Gastroesophageal sphincter (tissue), 4 donors: ENCODE data around the gene PIGX. TPM values are rescaled to one million over a fixed set of nuclear protein-coding genes. Genes with fewer than 3 reads are reported as not detected.

Source experiments
- ATAC-seq: fragments of 150-250 bp; one replicate; pipeline ENCODE4 v1.9.1; 2016; ENCODE audit warnings: mild to moderate bottlenecking, moderate library complexity
- H3K27ac ChIP-seq, 4 donors: fragments of 200-600 bp; sonication (generic) in 3 of 4; 1 replicate in 3 of 4; 2 replicates in 1 of 4; pipeline ENCODE4 v1.5.1; 2016 to 2019
- H3K27me3 ChIP-seq: fragments of 200-600 bp; sonication (generic); one replicate; pipeline ENCODE4 v1.5.1; 2019
- H3K36me3 ChIP-seq, 2 donors: fragments of 200-600 bp; sonication (generic); one replicate each; pipeline ENCODE4 v1.5.1; 2019; ENCODE audit warnings: control low read depth in 1 of 2
- H3K4me1 ChIP-seq, 3 donors: fragments of 200-600 bp; sonication (generic); 1 replicate in 2 of 3; 2 replicates in 1 of 3; pipeline ENCODE4 v1.5.1; 2016 to 2019; ENCODE audit warnings: control low read depth in 2 of 3
- H3K4me3 ChIP-seq, 2 donors: fragments of 200-600 bp; sonication (generic); one replicate each; pipeline ENCODE4 v1.5.1; 2019; ENCODE audit warnings: mild to moderate bottlenecking in 1 of 2, moderate library complexity in 1 of 2
- H3K9me3 ChIP-seq, 3 donors: fragments of 200-600 bp; sonication (generic); one replicate each; pipeline ENCODE4 v1.5.1; 2017 to 2019; ENCODE audit warnings: control low read depth in 2 of 3
- EP300 ChIP-seq: sonication (generic); formaldehyde crosslinking; IDR thresholded peaks from one replicate; pipeline ENCODE4 v1.6.1; 2017; ENCODE audit warnings: antibody characterized with exemption, mild to moderate bottlenecking
- POLR2A ChIP-seq, 2 donors: fragments of 450-650 bp; IDR thresholded peaks; one replicate each; pipeline ENCODE4 v1.6.1; 2017; ENCODE audit warnings: antibody characterized with exemption in 2 of 2, mild to moderate bottlenecking in 2 of 2, moderate library complexity in 1 of 2
- POLR2AphosphoS5 ChIP-seq: sonication (generic); formaldehyde crosslinking; IDR thresholded peaks from one replicate; pipeline ENCODE4 v1.6.1; 2017; ENCODE audit warnings: antibody characterized with exemption
- WGBS, 2 donors: methylation state at CpG; one replicate each; pipeline ENCODE4 v1.1.5; 2018; ENCODE audit warnings: low coverage in 1 of 2; 5-methylcytosine and 5-hydroxymethylcytosine counted together
- total RNA-seq, 4 donors: library from RNA; depleted of rRNA; stranded (reverse); fragments of >200 nt; gene quantifications; one replicate each; pipeline ENCODE4 v1.1.0, GENCODE V29; 2016
- TF ChIP-seq, protein P1 (sequence below), 4 experiments: fragments of 200-600 bp in 2 of 4; fragments of 450-650 bp in 2 of 4; sonication (generic) in 1 of 4; IDR thresholded peaks; one replicate each; pipeline ENCODE4 v1.5.1; 2017 to 2019; ENCODE audit warnings: antibody characterized with exemption in 4 of 4, mild to moderate bottlenecking in 2 of 4, moderate library complexity in 2 of 4

The PIGX gene
- total RNA-seq, 4 donors from 2014 or later: 23.8 to 35.6 (median 30.4) TPM

DNA sequence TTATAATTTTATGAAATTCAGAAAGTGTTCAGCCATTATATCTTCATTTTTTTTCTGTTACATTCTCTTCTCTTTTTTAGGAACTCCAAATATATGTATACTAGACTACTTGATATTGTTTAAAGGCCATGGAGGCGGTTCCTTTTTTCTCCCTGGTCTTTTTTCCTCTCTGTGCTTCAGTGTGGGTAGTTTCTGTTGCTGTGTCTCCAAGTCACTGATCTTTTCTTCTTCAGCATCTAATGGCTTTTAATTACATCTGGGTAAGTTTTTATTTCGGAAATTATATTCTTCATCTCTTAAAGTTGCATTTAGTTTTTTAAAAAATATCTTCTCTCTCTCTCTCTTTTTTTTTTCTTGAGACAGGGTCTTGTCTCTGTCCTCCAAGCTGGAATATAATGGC lies 8.9 kb downstream of the PIGX start:
- Histone ChIP-seq H3K4me1 (no peaks in the 10 kb centered on the region), H3K27me3 (no peaks in the 10 kb centered on the region), H3K36me3 (peaks cover 0 to 24% of the 10 kb centered on the region in 2 donors), H3K27ac (no peak overlapping the region), H3K9me3 (no peaks in the 10 kb centered on the region), H3K4me3 (no peak overlapping the region)
- 44 to 92% methylated on average over 2 of the region's 2 CpGs for WGBS, 2 donors
- ATAC-seq: no peak
- TF ChIP-seq EP300: no peak

DNA sequence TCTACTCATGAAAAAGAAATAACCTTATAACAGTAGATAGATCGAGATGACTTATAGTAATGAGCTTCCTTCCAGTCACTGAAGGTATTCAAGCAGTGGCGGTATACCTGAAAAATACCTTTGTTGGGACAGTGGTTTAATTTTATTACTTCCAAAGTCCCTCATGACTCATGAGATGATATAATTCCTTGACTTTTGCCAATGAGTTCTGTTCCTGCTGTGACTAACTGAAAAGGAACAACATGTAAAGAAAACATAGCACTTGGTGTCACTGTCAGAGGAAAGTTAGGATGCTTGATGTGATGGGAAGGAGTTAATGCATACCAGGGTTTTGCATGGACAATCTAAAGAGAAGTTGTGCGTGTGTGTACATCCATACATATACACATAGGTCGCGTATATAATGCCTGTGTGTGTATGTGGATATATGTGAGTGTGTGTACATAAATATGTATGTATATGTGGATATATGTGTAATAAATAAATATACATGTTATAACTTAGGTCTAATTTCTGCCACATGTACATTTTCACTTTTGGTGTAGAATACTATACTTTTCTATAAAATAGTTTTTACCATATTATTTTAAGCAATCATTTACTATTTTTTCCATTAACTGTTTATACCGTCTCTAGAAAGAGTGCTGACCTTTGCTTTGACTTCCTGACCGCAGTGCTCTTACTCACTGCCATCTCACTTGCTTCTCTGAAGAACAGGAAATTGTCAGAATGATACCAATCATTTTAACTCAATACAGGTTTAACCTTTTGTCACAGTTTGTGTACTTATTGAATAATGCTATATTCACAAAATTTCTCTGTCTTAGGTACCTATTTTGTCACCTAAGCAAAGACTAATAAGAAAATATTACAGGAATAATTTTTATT lies 14.9 kb downstream of the PIGX start:
- Histone ChIP-seq H3K27ac (no peak overlapping the region), H3K9me3 (no peaks in the 10 kb centered on the region), H3K4me1 (no peaks in the 10 kb centered on the region), H3K36me3 (peaks cover 0 to 54% of the 10 kb centered on the region in 2 donors), H3K4me3 (no peak overlapping the region), H3K27me3 (no peaks in the 10 kb centered on the region)
- WGBS, 2 donors: 83 to 91% methylated on average over 7 of the region's 7 CpGs
- no peak for ATAC-seq
- TF ChIP-seq EP300 (no peak), POLR2AphosphoS5 (no peak), POLR2A (IDR thresholded peaks at IDR 0.05) (no peak)
- TF ChIP-seq, protein P1, sequence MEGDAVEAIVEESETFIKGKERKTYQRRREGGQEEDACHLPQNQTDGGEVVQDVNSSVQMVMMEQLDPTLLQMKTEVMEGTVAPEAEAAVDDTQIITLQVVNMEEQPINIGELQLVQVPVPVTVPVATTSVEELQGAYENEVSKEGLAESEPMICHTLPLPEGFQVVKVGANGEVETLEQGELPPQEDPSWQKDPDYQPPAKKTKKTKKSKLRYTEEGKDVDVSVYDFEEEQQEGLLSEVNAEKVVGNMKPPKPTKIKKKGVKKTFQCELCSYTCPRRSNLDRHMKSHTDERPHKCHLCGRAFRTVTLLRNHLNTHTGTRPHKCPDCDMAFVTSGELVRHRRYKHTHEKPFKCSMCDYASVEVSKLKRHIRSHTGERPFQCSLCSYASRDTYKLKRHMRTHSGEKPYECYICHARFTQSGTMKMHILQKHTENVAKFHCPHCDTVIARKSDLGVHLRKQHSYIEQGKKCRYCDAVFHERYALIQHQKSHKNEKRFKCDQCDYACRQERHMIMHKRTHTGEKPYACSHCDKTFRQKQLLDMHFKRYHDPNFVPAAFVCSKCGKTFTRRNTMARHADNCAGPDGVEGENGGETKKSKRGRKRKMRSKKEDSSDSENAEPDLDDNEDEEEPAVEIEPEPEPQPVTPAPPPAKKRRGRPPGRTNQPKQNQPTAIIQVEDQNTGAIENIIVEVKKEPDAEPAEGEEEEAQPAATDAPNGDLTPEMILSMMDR (IDR thresholded peaks at IDR 0.05): no peak

DNA sequence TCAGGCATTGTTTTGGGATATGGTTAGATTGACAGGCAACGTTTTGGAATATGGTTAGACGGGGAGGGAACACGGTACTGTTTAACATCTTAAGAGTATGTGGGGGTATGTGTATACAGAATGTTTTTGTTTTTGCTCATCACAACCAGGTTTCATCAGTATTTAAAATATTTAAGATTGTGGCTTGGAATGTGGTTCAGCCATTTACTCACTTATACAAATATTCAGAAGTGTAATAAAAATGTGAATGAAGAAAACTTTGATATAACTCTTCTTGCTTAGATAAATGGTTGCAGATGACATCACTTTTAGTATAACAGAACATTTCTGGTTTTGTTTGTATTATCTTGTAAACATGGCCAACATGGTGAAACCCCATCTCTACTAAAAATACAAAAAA lies 23.6 kb downstream of the PIGX start:
- no peak for TF ChIP-seq POLR2A (IDR thresholded peaks at IDR 0.05)
- no peak for TF ChIP-seq POLR2AphosphoS5
- TF ChIP-seq EP300: no peak
- TF ChIP-seq, protein P1 (IDR thresholded peaks at IDR 0.05): no peak
- Histone ChIP-seq H3K4me1 (peaks cover 0 to 6% (median 0%) of the 10 kb centered on the region in 3 donors), H3K4me3 (no peak overlapping the region), H3K36me3 (peaks cover 0 to 23% of the 10 kb centered on the region in 2 donors), H3K27ac (no peak overlapping the region), H3K9me3 (no peaks in the 10 kb centered on the region), H3K27me3 (no peaks in the 10 kb centered on the region)
- no peak for ATAC-seq
- 73 to 85% methylated on average over 3 of the region's 3 CpGs for WGBS, 2 donors

DNA sequence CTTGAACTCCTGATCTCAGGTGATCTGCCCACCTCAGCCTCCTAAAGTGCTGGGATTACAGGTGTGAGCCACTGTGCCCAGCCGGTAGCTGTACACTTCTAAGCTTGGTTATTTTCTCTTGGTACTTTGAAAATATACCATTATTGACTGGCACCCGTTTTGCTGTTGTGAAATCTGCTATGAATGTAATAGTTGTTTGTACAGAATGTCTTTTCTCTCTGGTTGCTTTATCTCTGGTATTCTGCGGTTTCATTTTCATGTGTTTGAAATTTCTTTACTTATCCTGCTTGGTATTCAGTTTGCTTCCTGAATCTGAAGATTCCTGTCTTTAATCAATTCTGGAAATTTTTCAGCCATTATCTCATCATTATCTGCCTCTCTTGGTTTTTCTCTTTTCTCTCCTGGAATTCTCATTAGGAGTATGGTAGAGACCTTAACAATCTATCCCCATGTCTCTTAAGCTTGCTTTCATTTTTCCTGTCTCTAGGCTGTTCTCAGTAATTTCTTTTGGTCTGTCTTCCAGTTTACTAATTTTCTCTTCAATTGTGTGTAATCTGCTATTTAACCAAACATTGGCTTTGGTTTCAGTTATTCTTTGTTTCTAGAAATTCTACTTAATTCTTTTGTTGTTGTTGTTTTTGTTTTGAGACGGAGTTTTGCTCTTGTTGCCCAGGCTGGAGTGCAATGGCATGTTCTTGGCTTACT lies 24.6 kb downstream of the PIGX start:
- Histone ChIP-seq H3K27me3 (no peaks in the 10 kb centered on the region), H3K4me1 (peaks cover 0 to 14% (median 3%) of the 10 kb centered on the region in 3 donors), H3K4me3 (no peak overlapping the region), H3K36me3 (peaks cover 0 to 12% of the 10 kb centered on the region in 2 donors), H3K9me3 (no peaks in the 10 kb centered on the region), H3K27ac (no peak overlapping the region)
- TF ChIP-seq POLR2AphosphoS5: no peak
- no peak for TF ChIP-seq EP300
- TF ChIP-seq, protein P1 (IDR thresholded peaks at IDR 0.05): no peak
- no peak for TF ChIP-seq POLR2A (IDR thresholded peaks at IDR 0.05)
- WGBS, 2 donors: 95 to 100% methylated on average over 4 of the region's 4 CpGs
- ATAC-seq: no peak

DNA sequence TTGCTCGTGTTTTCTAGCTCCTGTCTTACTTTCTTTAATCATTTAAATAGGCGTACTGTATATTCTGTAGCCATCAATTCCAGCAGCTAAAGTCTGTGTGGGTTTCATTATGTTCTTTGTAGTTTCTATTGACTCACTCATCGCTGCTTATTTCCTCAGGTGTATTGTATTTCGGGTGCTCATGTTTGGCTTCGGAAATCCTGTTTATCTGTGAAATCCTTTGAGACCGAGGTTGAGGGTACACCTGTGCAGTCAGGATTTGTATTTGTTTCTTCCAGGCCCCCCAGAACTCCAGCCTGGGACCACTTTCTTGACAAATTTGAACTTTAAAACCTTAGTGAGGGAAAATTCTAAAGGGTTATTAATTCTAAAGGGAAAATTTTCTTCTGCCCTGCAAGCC lies 25.5 kb downstream of the PIGX start:
- no peaks in the 10 kb centered on the region for H3K27me3 ChIP-seq

More for the DNA sequence above, 25.5 kb downstream of the PIGX start:
- TF ChIP-seq EP300 (no peak), POLR2AphosphoS5 (no peak), POLR2A (IDR thresholded peaks at IDR 0.05) (no peak)
- TF ChIP-seq, protein P1 (IDR thresholded peaks at IDR 0.05): no peak
- no peak overlapping the region for H3K27ac ChIP-seq
- no peaks in the 10 kb centered on the region for H3K9me3 ChIP-seq
- WGBS, 2 donors: 95 to 98% methylated on average over 5 of the region's 6 CpGs
- no peak overlapping the region for H3K4me3 ChIP-seq
- ATAC-seq: no peak
- peaks cover 0 to 11% of the 10 kb centered on the region in 2 donors for H3K36me3 ChIP-seq
- peaks cover 0 to 22% (median 6%) of the 10 kb centered on the region in 3 donors for H3K4me1 ChIP-seq
